Gastroesophageal sphincter (tissue), 4 donors: ENCODE measurements around the gene RAPGEF2. TPM values are rescaled to one million over a fixed set of nuclear protein-coding genes. Genes with fewer than 3 reads are reported as not detected.
"Not testable (repeated sequence)": the region's sequence is repeated elsewhere in the genome, so short reads cannot be mapped to it uniquely, and the experiment has no call there.

Experiments
- ATAC-seq: fragments of 150-250 bp; one replicate; pipeline ENCODE4 v1.9.1; 2016; ENCODE audit warnings: mild to moderate bottlenecking, moderate library complexity
- H3K27ac ChIP-seq, 4 donors: fragments of 200-600 bp; sonication (generic) in 3 of 4; 1 replicate in 3 of 4; 2 replicates in 1 of 4; pipeline ENCODE4 v1.5.1; 2016 to 2019
- H3K27me3 ChIP-seq: fragments of 200-600 bp; sonication (generic); one replicate; pipeline ENCODE4 v1.5.1; 2019
- H3K36me3 ChIP-seq, 2 donors: fragments of 200-600 bp; sonication (generic); one replicate each; pipeline ENCODE4 v1.5.1; 2019; ENCODE audit warnings: control low read depth in 1 of 2
- H3K4me1 ChIP-seq, 3 donors: fragments of 200-600 bp; sonication (generic); 1 replicate in 2 of 3; 2 replicates in 1 of 3; pipeline ENCODE4 v1.5.1; 2016 to 2019; ENCODE audit warnings: control low read depth in 2 of 3
- H3K4me3 ChIP-seq, 2 donors: fragments of 200-600 bp; sonication (generic); one replicate each; pipeline ENCODE4 v1.5.1; 2019; ENCODE audit warnings: mild to moderate bottlenecking in 1 of 2, moderate library complexity in 1 of 2
- H3K9me3 ChIP-seq, 3 donors: fragments of 200-600 bp; sonication (generic); one replicate each; pipeline ENCODE4 v1.5.1; 2017 to 2019; ENCODE audit warnings: control low read depth in 2 of 3
- CTCF ChIP-seq, 4 experiments: fragments of 200-600 bp in 2 of 4; fragments of 450-650 bp in 2 of 4; sonication (generic) in 1 of 4; IDR thresholded peaks; one replicate each; pipeline ENCODE4 v1.5.1; 2017 to 2019; ENCODE audit warnings: antibody characterized with exemption in 4 of 4, mild to moderate bottlenecking in 2 of 4, moderate library complexity in 2 of 4
- EP300 ChIP-seq: sonication (generic); formaldehyde crosslinking; IDR thresholded peaks from one replicate; pipeline ENCODE4 v1.6.1; 2017; ENCODE audit warnings: antibody characterized with exemption, mild to moderate bottlenecking
- POLR2A ChIP-seq, 2 donors: fragments of 450-650 bp; IDR thresholded peaks; one replicate each; pipeline ENCODE4 v1.6.1; 2017; ENCODE audit warnings: antibody characterized with exemption in 2 of 2, mild to moderate bottlenecking in 2 of 2, moderate library complexity in 1 of 2
- POLR2AphosphoS5 ChIP-seq: sonication (generic); formaldehyde crosslinking; IDR thresholded peaks from one replicate; pipeline ENCODE4 v1.6.1; 2017; ENCODE audit warnings: antibody characterized with exemption
- WGBS, 2 donors: methylation state at CpG; one replicate each; pipeline ENCODE4 v1.1.5; 2018; ENCODE audit warnings: low coverage in 1 of 2; 5-methylcytosine and 5-hydroxymethylcytosine counted together
- total RNA-seq, 4 donors: library from RNA; depleted of rRNA; stranded (reverse); fragments of >200 nt; gene quantifications; one replicate each; pipeline ENCODE4 v1.1.0, GENCODE V29; 2016

RAPGEF2 gene
- total RNA-seq, 4 donors from 2014 or later, result 49.5 to 67.5 (median 60.9) TPM

GRCh38 chr4:159065513-159066240 is 37.2 kb upstream of the RAPGEF2 start:
- Histone ChIP-seq H3K27ac (no peak overlapping the region), H3K4me3 (no peak overlapping the region), H3K27me3 (no peaks in the 10 kb centered on the region), H3K36me3 (no peaks in the 10 kb centered on the region), H3K4me1 (no peaks in the 10 kb centered on the region), H3K9me3 (no peaks in the 10 kb centered on the region)
- ATAC-seq, result no peak
- WGBS, 2 donors, result 96 to 97% methylated on average over 3 of the region's 3 CpGs
- TF ChIP-seq EP300 (no peak), CTCF (IDR thresholded peaks at IDR 0.05) (no peak), POLR2AphosphoS5 (no peak), POLR2A (IDR thresholded peaks at IDR 0.05) (no peak)

- ATAC-seq, H3K4me1 ChIP-seq: not testable (repeated sequence)
- WGBS, 2 donors, result 96 to 100% methylated on average over 3 of the region's 5 CpGs
Measured at GRCh38 chr4:159068139-159068538, 34.7 kb upstream of the RAPGEF2 start.

DNA sequence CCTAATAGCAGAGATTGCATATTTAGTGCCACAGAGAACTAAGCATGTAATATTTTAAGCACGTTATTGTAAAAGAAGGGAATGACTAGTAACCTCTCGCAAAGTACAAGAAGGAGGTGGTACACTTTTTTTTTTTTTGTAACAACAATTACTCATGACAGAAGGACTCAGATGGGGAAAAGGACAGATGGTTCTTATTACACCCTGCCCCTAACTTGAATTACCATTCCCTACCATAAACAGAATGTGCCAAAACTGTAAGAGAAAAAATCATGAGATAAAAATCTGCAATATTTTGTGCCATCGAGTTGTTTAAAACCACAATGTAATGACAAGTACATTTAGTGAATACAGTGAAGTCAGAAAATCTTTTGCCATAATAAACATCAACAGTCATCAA is 33.0 kb upstream of the RAPGEF2 start:
- peaks cover 0 to 6% (median 6%) of the 10 kb centered on the region in 3 donors for H3K4me1 ChIP-seq
- H3K27ac ChIP-seq, result no peak overlapping the region
- H3K9me3 ChIP-seq, result no peaks in the 10 kb centered on the region
- 44 to 48% methylated on average over 3 of the region's 3 CpGs for WGBS, 2 donors
- H3K4me3 ChIP-seq, result no peak overlapping the region
- no peak for TF ChIP-seq CTCF (IDR thresholded peaks at IDR 0.05)
- no peak for ATAC-seq
- no peaks in the 10 kb centered on the region for H3K27me3 ChIP-seq
- H3K36me3 ChIP-seq, result no peaks in the 10 kb centered on the region

More at GRCh38 chr4:159068139-159068538, 34.7 kb upstream of the RAPGEF2 start:
- H3K4me3 ChIP-seq, H3K9me3 ChIP-seq, H3K36me3 ChIP-seq, H3K27ac ChIP-seq, H3K27me3 ChIP-seq: not testable (repeated sequence)

GRCh38 chr4:159070742-159071141 is 32.1 kb upstream of the RAPGEF2 start:
- Histone ChIP-seq H3K36me3 (no peaks in the 10 kb centered on the region), H3K27ac (no peak overlapping the region), H3K27me3 (no peaks in the 10 kb centered on the region), H3K4me1 (peaks cover 0 to 6% (median 6%) of the 10 kb centered on the region in 3 donors), H3K9me3 (no peaks in the 10 kb centered on the region), H3K4me3 (no peak overlapping the region)
- ATAC-seq, result no peak
- WGBS, 2 donors, result 72 to 75% methylated on average over 4 of the region's 4 CpGs
- TF ChIP-seq POLR2AphosphoS5 (no peak), CTCF (IDR thresholded peaks at IDR 0.05) (no peak), EP300 (no peak), POLR2A (IDR thresholded peaks at IDR 0.05) (no peak)

GRCh38 chr4:159071178-159071968 is 31.5 kb upstream of the RAPGEF2 start:
- H3K27ac ChIP-seq, result peak overlapping the region in 2 of 4 donors; percentile 1 to 17
- TF ChIP-seq EP300, result no peak
- TF ChIP-seq POLR2AphosphoS5, result no peak
- no peak for TF ChIP-seq CTCF (IDR thresholded peaks at IDR 0.05)
- TF ChIP-seq POLR2A (IDR thresholded peaks at IDR 0.05), result no peak

More at GRCh38 chr4:159071178-159071968, 31.5 kb upstream of the RAPGEF2 start:
- peaks cover 0 to 6% (median 6%) of the 10 kb centered on the region in 3 donors for H3K4me1 ChIP-seq
- 0 to 35% methylated on average over 1 of the region's 1 CpG for WGBS, 2 donors
- H3K9me3 ChIP-seq, result no peaks in the 10 kb centered on the region
- H3K36me3 ChIP-seq, result no peaks in the 10 kb centered on the region
- H3K4me3 ChIP-seq, result no peak overlapping the region
- no peak for ATAC-seq
- no peaks in the 10 kb centered on the region for H3K27me3 ChIP-seq
